Panc1 (cell line): ENCODE measurements around the gene PSMD13. TPM values are rescaled to one million over a fixed set of nuclear protein-coding genes. Genes with fewer than 3 reads are reported as not detected.
"Not testable (repeated sequence)": the region's sequence is repeated elsewhere in the genome, so short reads cannot be mapped to it uniquely, and the experiment has no call there.

ENCODE experiments used
- ATAC-seq: fragments of 200-7000 bp; cut with Tn5 transposase; 2 replicates; pipeline ENCODE4 v1.9.1; 2020; ENCODE audit warnings: mild to moderate bottlenecking, moderate library complexity
- BruUV-seq: library from RNA; stranded (reverse); fragments of 400-500 nt; replicated peaks from 2 replicates; lab custom pipeline; 2021; lab: Mats Ljungman, UMichigan
- CTCF ChIA-PET: fragments of 300-600 bp; sonication (Branson Sonifier 250); formaldehyde crosslinking; loops from one replicate; lab custom pipeline; 2022; ENCODE audit warnings: antibody characterized with exemption; lab: Charles Lee
- POLR2A ChIA-PET: fragments of 300-600 bp; sonication (Branson Sonifier 250); formaldehyde crosslinking; loops from one replicate; lab custom pipeline; 2022; ENCODE audit warnings: antibody characterized with exemption; lab: Charles Lee
- DNase-seq: peaks from one replicate; pipeline ENCODE4 v3.0.0-alpha.2; 2010; ENCODE audit warnings: low read depth, low spot score
- H3K27ac ChIP-seq: 2 replicates; pipeline ENCODE4 v1.5.1; 2011; ENCODE audit warnings: mild to moderate bottlenecking, low read length, inconsistent platforms
- H3K27me3 ChIP-seq: fragments of 200-500 bp; sonication (Bioruptor generic); 2 replicates; pipeline ENCODE4 v1.6.0; 2014; ENCODE audit warnings: low read length, inconsistent platforms; ENCODE audit not compliant: control insufficient read depth, insufficient read depth
- H3K36me3 ChIP-seq: fragments of 200-500 bp; sonication (Bioruptor generic); 2 replicates; pipeline ENCODE4 v1.5.1; 2014; ENCODE audit warnings: inconsistent platforms, mild to moderate bottlenecking, low read length, moderate library complexity; ENCODE audit not compliant: control insufficient read depth, insufficient read depth
- H3K4me1 ChIP-seq: 2 replicates; pipeline ENCODE4 v1.5.1; 2011; ENCODE audit warnings: inconsistent platforms, mild to moderate bottlenecking, low read length, moderate library complexity; ENCODE audit not compliant: control insufficient read depth, insufficient read depth
- H3K4me3 ChIP-seq, 2 experiments: 2 replicates each; pipeline ENCODE4 v1.5.1; 2011 to 2012; ENCODE audit warnings: low read depth in 2 of 2, low read length in 2 of 2, mild to moderate bottlenecking in 2 of 2, inconsistent platforms in 1 of 2, moderate library complexity in 1 of 2
- H3K9me3 ChIP-seq: fragments of 200-500 bp; sonication (Bioruptor generic); 2 replicates; pipeline ENCODE4 v1.5.1; 2014; ENCODE audit warnings: low read depth, mild to moderate bottlenecking, inconsistent platforms, low read length, moderate library complexity; ENCODE audit not compliant: control insufficient read depth, insufficient read depth
- POLR2AphosphoS5 ChIP-seq: IDR thresholded peaks from 2 replicates; pipeline ENCODE4 v1.6.1; 2012; ENCODE audit warnings: mild to moderate bottlenecking, low read depth, low read length, moderate library complexity
- REST ChIP-seq, 2 experiments: IDR thresholded peaks; 2 replicates each; pipeline ENCODE4 v1.6.1; 2011 to 2012; ENCODE audit warnings: low read depth in 2 of 2, control low read depth in 1 of 2, low read length in 1 of 2, mild to moderate bottlenecking in 1 of 2, moderate library complexity in 1 of 2; ENCODE audit not compliant: insufficient read depth in 1 of 2
- SIN3A ChIP-seq: IDR thresholded peaks from 2 replicates; pipeline ENCODE4 v1.6.1; 2012; ENCODE audit warnings: low read depth, mild to moderate bottlenecking, low read length, moderate library complexity, borderline replicate concordance; ENCODE audit not compliant: insufficient read depth
- TCF7L2 ChIP-seq: IDR thresholded peaks from 2 replicates; pipeline ENCODE4 v1.6.1; 2011; ENCODE audit warnings: mild to moderate bottlenecking, low read depth, low read length, inconsistent platforms
- in situ Hi-C: cut with HindIII; loops from 2 replicates; pipeline ENCODE4 v1.10.0; 2016; ENCODE audit warnings: low sequenced_read_pairs, low pct_unique_long_range_greater_than_20kb
- intact Hi-C: fragments of 100-400 bp; cut with micrococcal nuclease; formaldehyde crosslinking; loops from one replicate; pipeline ENCODE4 v1.10.0; 2022; ENCODE audit not compliant: unreplicated experiment
- total RNA-seq: library from RNA; stranded (reverse); gene quantifications from one replicate; pipeline ENCODE4 v1.2.1, GENCODE V29; 2021; ENCODE audit not compliant: unreplicated experiment
- TF ChIP-seq, protein P1 (sequence below): fragments of 450-650 bp; IDR thresholded peaks from 2 replicates; pipeline ENCODE4 v1.5.1; 2017; ENCODE audit warnings: mild to moderate bottlenecking

Gene PSMD13
- total RNA-seq, 1 experiment from 2014 or later = 271 TPM

- TF ChIP-seq, protein P1, sequence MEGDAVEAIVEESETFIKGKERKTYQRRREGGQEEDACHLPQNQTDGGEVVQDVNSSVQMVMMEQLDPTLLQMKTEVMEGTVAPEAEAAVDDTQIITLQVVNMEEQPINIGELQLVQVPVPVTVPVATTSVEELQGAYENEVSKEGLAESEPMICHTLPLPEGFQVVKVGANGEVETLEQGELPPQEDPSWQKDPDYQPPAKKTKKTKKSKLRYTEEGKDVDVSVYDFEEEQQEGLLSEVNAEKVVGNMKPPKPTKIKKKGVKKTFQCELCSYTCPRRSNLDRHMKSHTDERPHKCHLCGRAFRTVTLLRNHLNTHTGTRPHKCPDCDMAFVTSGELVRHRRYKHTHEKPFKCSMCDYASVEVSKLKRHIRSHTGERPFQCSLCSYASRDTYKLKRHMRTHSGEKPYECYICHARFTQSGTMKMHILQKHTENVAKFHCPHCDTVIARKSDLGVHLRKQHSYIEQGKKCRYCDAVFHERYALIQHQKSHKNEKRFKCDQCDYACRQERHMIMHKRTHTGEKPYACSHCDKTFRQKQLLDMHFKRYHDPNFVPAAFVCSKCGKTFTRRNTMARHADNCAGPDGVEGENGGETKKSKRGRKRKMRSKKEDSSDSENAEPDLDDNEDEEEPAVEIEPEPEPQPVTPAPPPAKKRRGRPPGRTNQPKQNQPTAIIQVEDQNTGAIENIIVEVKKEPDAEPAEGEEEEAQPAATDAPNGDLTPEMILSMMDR = no peak
- TF ChIP-seq POLR2AphosphoS5 (no peak), TCF7L2 (no peak), REST (IDR thresholded peaks at IDR 0.05; ENCODE audit: insufficient read depth in 1 of 2, low read depth in 2 of 2, low read length in 1 of 2) (no peak), SIN3A (no peak)
- BruUV-seq = no TSS peak
- ATAC-seq (peak; percentile 34), DNase-seq (no peak)
- ChIA-PET POLR2A (no interaction called here), CTCF (interaction anchor here (1.7 kb wide), 1 partner anchor 20 kb away, joined by 3 read pairs; no protein-coding TSS in a partner anchor)
- peak overlapping the region; percentile 66 to 70 for H3K4me3 ChIP-seq
- peaks cover 26% of the 10 kb centered on the region for H3K4me1 ChIP-seq
- no peaks in the 10 kb centered on the region for H3K9me3 ChIP-seq
- in situ Hi-C loops = no loop called here
- H3K36me3 ChIP-seq = peaks cover 10% of the 10 kb centered on the region
- H3K27me3 ChIP-seq = no peaks in the 10 kb centered on the region
- intact Hi-C loops = no loop called here
- H3K27ac ChIP-seq = peak overlapping the region; percentile 94
Observed at GRCh38 chr11:235609-235996, 1.2 kb upstream of the PSMD13 start.

DNA sequence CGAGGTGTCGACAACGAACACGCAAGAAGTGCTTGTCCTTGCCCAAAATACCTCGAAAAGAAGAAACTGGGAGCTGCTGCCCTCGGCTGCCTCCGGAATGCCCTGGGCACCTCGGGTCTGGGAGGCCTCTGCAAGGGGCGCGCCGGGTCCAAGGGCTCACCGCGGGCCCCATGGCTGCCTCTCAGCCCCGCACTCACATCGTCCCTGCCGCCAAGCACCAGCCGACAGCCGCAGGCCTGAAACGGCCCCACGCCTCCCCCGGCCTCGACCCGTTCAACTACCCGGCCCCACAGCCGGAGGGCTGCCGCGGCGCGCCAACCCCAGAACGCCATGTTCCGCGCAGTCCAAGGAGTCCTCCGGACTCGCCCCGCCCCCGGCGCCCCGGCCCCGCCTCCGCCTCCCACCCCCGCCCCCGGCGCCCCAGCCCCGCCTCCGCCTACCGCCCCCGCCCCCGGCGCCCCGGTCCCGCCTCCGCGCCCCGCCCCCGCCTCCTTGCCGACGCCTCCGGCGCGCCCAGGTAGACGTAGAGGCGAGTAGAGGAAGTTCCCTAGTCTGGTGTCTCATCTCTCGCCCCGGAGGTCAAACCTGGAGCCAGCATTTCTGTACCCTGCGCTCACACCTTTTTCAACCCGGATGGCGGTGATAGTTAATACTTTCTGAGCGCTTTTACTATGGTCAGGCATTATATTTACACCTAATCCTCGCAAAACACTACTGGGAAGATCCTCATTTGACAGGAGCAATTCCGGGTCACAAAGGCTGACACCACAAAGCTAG is 591 bp upstream of the PSMD13 start, which contains the start of gene SIRT3:
TSS of gene SIRT3 (minus strand) at position 346 of the 777 bp plus-strand sequence. CDS start at position 332, 14 bp downstream.
- peak within 1 kb of the TSS; percentile 87 to 98 for H3K4me3 ChIP-seq
- peak; percentile 90 for TF ChIP-seq POLR2AphosphoS5
- no peak for TF ChIP-seq TCF7L2
- TF ChIP-seq, protein P1 = no peak
- TF ChIP-seq REST (IDR thresholded peaks at IDR 0.05; ENCODE audit: insufficient read depth in 1 of 2, low read depth in 2 of 2, low read length in 1 of 2) = no peak
- peak; percentile 82; the same call in 1 of the 2 replicates for TF ChIP-seq SIN3A
- H3K9me3 ChIP-seq = no peaks in the 10 kb centered on the region
- POLR2A ChIA-PET = interaction anchor here (1.1 kb wide), 1 partner anchor 31 kb away, joined by 12 read pairs; no protein-coding TSS in a partner anchor
- ATAC-seq (peak; percentile 94), DNase-seq (peak; percentile 60)
- in situ Hi-C loops (no loop called here), intact Hi-C loops (no loop called here)
- no TSS peak for BruUV-seq
- H3K27ac ChIP-seq = peak within 1 kb of the TSS; percentile 97
- no peaks in the 10 kb centered on the region for H3K27me3 ChIP-seq
- peaks cover 26% of the 10 kb centered on the region for H3K4me1 ChIP-seq
- CTCF ChIA-PET = interaction anchor here (2.1 kb wide), 1 partner anchor 15 kb away, joined by 6 read pairs; no protein-coding TSS in a partner anchor
- H3K36me3 ChIP-seq = peaks cover 10% of the 10 kb centered on the region

DNA sequence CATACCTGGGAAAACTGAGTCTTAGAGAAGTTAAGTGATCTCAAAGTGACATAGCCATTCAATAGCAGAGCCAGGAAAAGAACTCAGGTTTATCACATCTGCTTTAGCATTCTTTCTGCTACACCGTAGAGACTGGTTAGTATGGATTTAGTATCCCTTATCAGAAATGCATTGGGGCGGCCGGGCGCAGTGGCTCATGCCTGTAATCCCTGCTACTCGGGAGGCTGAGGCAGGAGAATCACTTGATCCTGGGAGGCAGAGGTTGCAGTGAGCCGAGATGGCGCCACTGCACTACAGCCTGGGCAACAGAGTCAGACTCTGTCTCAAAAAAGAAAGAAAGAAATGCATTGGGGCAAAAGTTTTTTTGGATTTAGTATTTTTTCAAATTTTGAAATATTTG is 1.6 kb downstream of the PSMD13 start:
- peaks cover 26% of the 10 kb centered on the region for H3K36me3 ChIP-seq
- ChIA-PET CTCF (interaction anchor here (1.0 to 2.1 kb wide), 2 partner anchors 12 to 30 kb away, joined by 3 to 6 read pairs; no protein-coding TSS in a partner anchor), POLR2A (interaction anchor here (0.7 to 1.5 kb wide), 2 partner anchors 12 to 32 kb away, joined by 3 to 4 read pairs; no protein-coding TSS in a partner anchor)
- ATAC-seq, H3K9me3 ChIP-seq, DNase-seq, in situ Hi-C loops, intact Hi-C loops, BruUV-seq, H3K27me3 ChIP-seq: not testable (repeated sequence)
- peaks cover 26% of the 10 kb centered on the region for H3K4me1 ChIP-seq
- peak overlapping the region; percentile 97 for H3K27ac ChIP-seq
- peak overlapping the region; percentile 87 to 98; a peak in 3 of 4 replicates for H3K4me3 ChIP-seq
